Glomerular visceral epithelial cell (primary cell): ENCODE results near the gene SOCS1.

Experiments
- DNase-seq: peaks from one replicate; pipeline ENCODE4 v3.0.0-alpha.2; 2016; ENCODE audit errors: extremely low spot score

Gene SOCS1

DNA sequence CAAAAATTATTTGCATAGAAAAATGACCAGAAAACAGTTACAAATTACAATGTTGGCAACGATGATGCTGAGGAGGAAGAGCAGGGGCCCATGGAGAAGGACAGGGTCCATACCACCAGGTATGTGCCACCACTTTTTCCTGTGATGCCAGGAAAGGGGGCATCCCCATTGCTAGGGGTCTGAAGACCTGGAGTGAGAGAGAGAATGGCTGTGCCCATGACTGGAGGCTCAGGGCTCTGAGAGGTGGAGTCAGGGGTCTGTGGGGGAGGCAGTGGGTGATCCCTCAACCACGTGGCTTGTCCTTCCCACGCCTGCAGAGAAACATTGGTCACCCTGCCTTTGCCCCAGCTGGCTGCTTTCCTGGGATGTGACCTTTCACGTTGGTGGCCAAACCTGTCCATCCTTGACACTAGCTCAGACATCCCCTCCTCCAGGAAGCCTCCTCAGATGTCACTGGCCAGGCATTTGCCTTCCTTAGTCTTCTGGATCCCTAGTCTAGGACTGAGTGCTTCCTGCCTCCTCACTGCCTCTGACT is 51.4 kb downstream of the SOCS1 start:
- no peak for DNase-seq
